Mesenchymal stem cell (in vitro differentiated cells and primary cell): ENCODE results near the gene VTI1A.
"Not testable (repeated sequence)": the region's sequence is repeated elsewhere in the genome, so short reads cannot be mapped to it uniquely, and the experiment has no call there.

Experiments
- DNase-seq: peaks from one replicate; pipeline ENCODE4 v3.0.0-alpha.2; 2013
- H2AFZ ChIP-seq: one replicate; pipeline ENCODE4 v1.6.1; 2013; ENCODE audit warnings: low read depth, mild to moderate bottlenecking, control low read depth, inconsistent platforms, low read length, moderate library complexity
- H2AK5ac ChIP-seq: 2 replicates; pipeline ENCODE4 v1.6.1; 2013; ENCODE audit warnings: low read length, moderate library complexity, mild to moderate bottlenecking, inconsistent platforms; ENCODE audit not compliant: severe bottlenecking
- H2BK120ac ChIP-seq: one replicate; pipeline ENCODE4 v1.6.1; 2013; ENCODE audit warnings: low read depth, mild to moderate bottlenecking, inconsistent platforms, low read length, moderate library complexity
- H2BK12ac ChIP-seq, 2 experiments: one replicate each; pipeline ENCODE4 v1.6.1; 2013; ENCODE audit warnings: inconsistent platforms in 2 of 2, low read length in 2 of 2, mild to moderate bottlenecking in 2 of 2, moderate library complexity in 2 of 2, control low read depth in 1 of 2
- H2BK15ac ChIP-seq: one replicate; pipeline ENCODE4 v1.6.1; 2013; ENCODE audit warnings: mild to moderate bottlenecking, low read depth, inconsistent platforms; ENCODE audit not compliant: poor library complexity, severe bottlenecking
- H2BK5ac ChIP-seq: 2 replicates; pipeline ENCODE4 v1.6.1; 2013; ENCODE audit warnings: low read depth, mild to moderate bottlenecking, low read length, control low read depth, inconsistent platforms; ENCODE audit not compliant: poor library complexity, severe bottlenecking
- H3K14ac ChIP-seq, 2 experiments: one replicate each; pipeline ENCODE4 v1.6.1; 2013; ENCODE audit warnings: inconsistent platforms in 2 of 2, low read length in 2 of 2, control low read depth in 1 of 2, mild to moderate bottlenecking in 1 of 2, moderate library complexity in 1 of 2
- H3K18ac ChIP-seq, 2 experiments: one replicate each; pipeline ENCODE4 v1.6.1; 2013; ENCODE audit warnings: inconsistent platforms in 2 of 2, low read length in 2 of 2, control low read depth in 1 of 2, low read depth in 1 of 2, mild to moderate bottlenecking in 1 of 2
- H3K23ac ChIP-seq, 2 experiments: one replicate each; pipeline ENCODE4 v1.6.1; 2013; ENCODE audit warnings: inconsistent platforms in 2 of 2, low read length in 2 of 2, mild to moderate bottlenecking in 2 of 2, moderate library complexity in 2 of 2, control low read depth in 1 of 2
- H3K27ac ChIP-seq: 2 replicates; pipeline ENCODE4 v1.5.1; 2013; ENCODE audit warnings: mild to moderate bottlenecking, moderate library complexity, low read length, control low read depth, inconsistent platforms; ENCODE audit not compliant: poor library complexity, severe bottlenecking
- H3K27me3 ChIP-seq, 2 experiments: 2 replicates each; pipeline versions ENCODE4 v1.6.1 to v1.7.0; 2013; ENCODE audit warnings: low read length in 2 of 2, mild to moderate bottlenecking in 2 of 2, moderate library complexity in 2 of 2, control low read depth in 1 of 2, inconsistent platforms in 1 of 2; ENCODE audit not compliant: control insufficient read depth in 1 of 2, insufficient read depth in 1 of 2
- H3K36me3 ChIP-seq, 2 experiments: 2 replicates each; pipeline versions ENCODE4 v1.6.1 to v1.7.0; 2013; ENCODE audit warnings: low read length in 2 of 2, control low read depth in 1 of 2, inconsistent platforms in 1 of 2, low read depth in 1 of 2, mild to moderate bottlenecking in 1 of 2; ENCODE audit not compliant: insufficient read depth in 2 of 2, control insufficient read depth in 1 of 2
- H3K4ac ChIP-seq, 2 experiments: one replicate each; pipeline ENCODE4 v1.6.1; 2013; ENCODE audit warnings: inconsistent platforms in 2 of 2, low read length in 2 of 2, mild to moderate bottlenecking in 2 of 2, moderate library complexity in 2 of 2, control low read depth in 1 of 2, low read depth in 1 of 2
- H3K4me1 ChIP-seq: 2 replicates; pipeline ENCODE4 v1.6.1; 2013; ENCODE audit warnings: low read depth, low read length, control low read depth; ENCODE audit not compliant: control insufficient read depth, insufficient read depth
- H3K4me2 ChIP-seq: 2 replicates; pipeline ENCODE4 v1.6.1; 2013; ENCODE audit warnings: low read length, mild to moderate bottlenecking, inconsistent platforms; ENCODE audit not compliant: poor library complexity, severe bottlenecking
- H3K4me3 ChIP-seq, 2 experiments: 2 replicates each; pipeline versions ENCODE4 v1.5.1 to v1.7.0; 2013; ENCODE audit warnings: low read length in 2 of 2, mild to moderate bottlenecking in 2 of 2, control low read depth in 1 of 2, low read depth in 1 of 2; ENCODE audit not compliant: insufficient read depth in 1 of 2
- H3K79me1 ChIP-seq: replicated peaks from 2 replicates; pipeline ENCODE4 v1.6.1; 2013; ENCODE audit warnings: mild to moderate bottlenecking, control low read depth, low read length, inconsistent platforms; ENCODE audit not compliant: poor library complexity, severe bottlenecking
- H3K9ac ChIP-seq: 2 replicates; pipeline ENCODE4 v1.7.0; 2013; ENCODE audit warnings: mild to moderate bottlenecking, low read length, moderate library complexity
- H3K9me3 ChIP-seq: 2 replicates; pipeline ENCODE4 v1.7.0; 2013; ENCODE audit warnings: mild to moderate bottlenecking, low read length; ENCODE audit not compliant: control insufficient read depth
- H4K8ac ChIP-seq: one replicate; pipeline ENCODE4 v1.6.1; 2013; ENCODE audit warnings: inconsistent platforms, mild to moderate bottlenecking, low read length, moderate library complexity
- H4K91ac ChIP-seq: one replicate; pipeline ENCODE4 v1.6.1; 2013; ENCODE audit warnings: mild to moderate bottlenecking, low read length, inconsistent platforms
- WGBS: methylation state at CpG from one replicate; pipeline ENCODE4 v1.1.7; 2013; ENCODE audit warnings: mixed read lengths; 5-methylcytosine and 5-hydroxymethylcytosine counted together

Gene VTI1A

DNA sequence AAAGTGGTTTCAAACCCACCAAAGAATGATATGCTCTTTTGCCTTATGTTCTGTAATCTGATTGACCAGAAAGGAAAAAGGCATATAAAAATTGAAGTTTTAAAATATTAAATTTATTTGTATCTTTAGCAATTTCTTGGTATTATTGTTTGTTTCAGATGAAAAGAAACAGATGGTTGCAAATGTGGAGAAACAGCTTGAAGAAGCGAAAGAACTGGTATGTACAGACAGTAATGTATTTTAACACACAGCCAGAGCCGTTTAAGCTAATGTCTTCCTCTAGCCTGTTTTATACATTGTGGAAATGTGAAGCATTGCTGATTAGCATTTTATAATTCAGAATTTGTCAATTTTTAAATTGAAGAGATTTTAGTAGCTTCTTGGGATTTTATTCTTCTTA, 13.4 kb downstream of the VTI1A start:
- no peak overlapping the region for H4K8ac ChIP-seq
- H3K36me3 ChIP-seq = peaks cover 3 to 19% of the 10 kb centered on the region in 2 experiments
- no peak overlapping the region for H2AFZ ChIP-seq
- H2BK5ac ChIP-seq = no peak overlapping the region
- no peak for DNase-seq
- no peak overlapping the region for H3K4ac ChIP-seq
- peaks cover 15% of the 10 kb centered on the region for H3K79me1 ChIP-seq
- H3K23ac ChIP-seq = no peak overlapping the region
- no peaks in the 10 kb centered on the region for H3K4me1 ChIP-seq
- no peak overlapping the region for H2BK15ac ChIP-seq
- H3K27me3 ChIP-seq = no peaks in the 10 kb centered on the region
- H3K4me3 ChIP-seq = no peak overlapping the region
- 90% methylated on average over 2 of the region's 2 CpGs for WGBS
- H3K4me2 ChIP-seq = no peak overlapping the region
- H3K14ac ChIP-seq = no peak overlapping the region
- no peak overlapping the region for H3K18ac ChIP-seq
- H2AK5ac ChIP-seq = no peak overlapping the region
- H3K27ac ChIP-seq = no peak overlapping the region
- no peak overlapping the region for H2BK120ac ChIP-seq
- no peak overlapping the region for H4K91ac ChIP-seq
- H3K9me3 ChIP-seq = no peaks in the 10 kb centered on the region
- H2BK12ac ChIP-seq = no peak overlapping the region
- H3K9ac ChIP-seq = peak overlapping the region; percentile 85

GRCh38 chr10:112461029-112461887, 14.2 kb downstream of the VTI1A start:
- H2BK12ac ChIP-seq = no peak overlapping the region
- no peak overlapping the region for H3K4ac ChIP-seq
- no peak overlapping the region for H3K4me3 ChIP-seq
- H3K4me1 ChIP-seq = no peaks in the 10 kb centered on the region
- no peak overlapping the region for H2AFZ ChIP-seq
- no peak overlapping the region for H3K27ac ChIP-seq
- H3K9me3 ChIP-seq = no peaks in the 10 kb centered on the region
- H3K79me1 ChIP-seq = peaks cover 15% of the 10 kb centered on the region
- peak overlapping the region; percentile 85 for H3K9ac ChIP-seq
- WGBS = 97% methylated on average over 4 of the region's 4 CpGs
- H3K4me2 ChIP-seq = no peak overlapping the region
- H2AK5ac ChIP-seq = no peak overlapping the region
- no peak overlapping the region for H3K14ac ChIP-seq
- no peak overlapping the region for H2BK5ac ChIP-seq
- no peak overlapping the region for H3K23ac ChIP-seq
- H2BK15ac ChIP-seq = no peak overlapping the region
- H3K27me3 ChIP-seq = no peaks in the 10 kb centered on the region
- no peak overlapping the region for H4K91ac ChIP-seq
- H3K36me3 ChIP-seq = peaks cover 3 to 28% of the 10 kb centered on the region in 2 experiments
- no peak overlapping the region for H4K8ac ChIP-seq
- DNase-seq = peak; percentile 73
- no peak overlapping the region for H2BK120ac ChIP-seq
- no peak overlapping the region for H3K18ac ChIP-seq

- not testable (repeated sequence) for H3K4ac ChIP-seq, H4K91ac ChIP-seq, H3K14ac ChIP-seq, H3K9ac ChIP-seq, H3K23ac ChIP-seq, H3K27ac ChIP-seq, H3K4me1 ChIP-seq, H2AK5ac ChIP-seq, H3K27me3 ChIP-seq, H3K18ac ChIP-seq, H2BK12ac ChIP-seq, H2BK15ac ChIP-seq, H4K8ac ChIP-seq, DNase-seq, H3K9me3 ChIP-seq, H3K4me2 ChIP-seq, H2BK120ac ChIP-seq, H3K4me3 ChIP-seq, H2AFZ ChIP-seq, H2BK5ac ChIP-seq
- Histone ChIP-seq H3K36me3 (peaks cover 3 to 52% of the 10 kb centered on the region in 2 experiments), H3K79me1 (peaks cover 19% of the 10 kb centered on the region)
- WGBS = 97% methylated on average over 5 of the region's 5 CpGs
Observed at GRCh38 chr10:112464074-112464473, 17.1 kb downstream of the VTI1A start.

DNA sequence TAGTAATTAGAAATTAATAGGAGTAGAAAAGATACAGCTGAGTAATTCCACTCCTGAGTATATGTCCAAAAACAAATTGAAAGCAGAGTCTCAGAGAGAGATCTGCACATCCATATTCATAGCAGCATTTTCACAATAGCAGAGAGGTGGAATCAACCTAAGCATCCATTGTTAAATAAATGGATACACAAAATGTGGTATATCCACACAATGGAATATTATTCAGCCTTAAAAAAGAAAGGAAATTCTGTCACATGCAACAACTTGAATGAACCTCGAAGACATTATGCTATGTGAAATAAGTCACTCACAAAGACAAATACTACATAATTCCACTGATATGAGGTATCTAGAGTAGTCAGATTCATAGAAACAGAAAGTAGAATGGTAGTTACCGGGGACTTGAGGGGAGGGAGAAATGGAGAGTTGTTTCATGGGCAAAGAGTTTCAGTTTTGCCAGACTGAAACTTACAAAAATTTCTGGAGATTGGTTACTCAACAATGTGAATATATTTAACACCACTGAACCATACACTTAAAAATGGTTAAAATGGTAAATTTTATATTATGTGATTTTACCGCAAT, 18.4 kb downstream of the VTI1A start:
- Histone ChIP-seq H3K36me3 (peaks cover 3 to 52% of the 10 kb centered on the region in 2 experiments), H2AK5ac (no peak overlapping the region), H3K23ac (no peak overlapping the region), H3K9me3 (no peaks in the 10 kb centered on the region), H2BK5ac (no peak overlapping the region), H3K4me3 (no peak overlapping the region), H3K9ac (no peak overlapping the region), H3K27me3 (no peaks in the 10 kb centered on the region), H3K14ac (no peak overlapping the region), H3K18ac (no peak overlapping the region), H3K4me1 (no peaks in the 10 kb centered on the region), H4K8ac (no peak overlapping the region), H3K27ac (no peak overlapping the region), H4K91ac (no peak overlapping the region), H2BK120ac (no peak overlapping the region), H2AFZ (no peak overlapping the region), H3K79me1 (peaks cover 14% of the 10 kb centered on the region), H2BK12ac (no peak overlapping the region), H3K4me2 (no peak overlapping the region), H2BK15ac (no peak overlapping the region), H3K4ac (no peak overlapping the region)
- no CpG with 5 or more reads among the region's 3 CpGs for WGBS
- no peak for DNase-seq
